LoVo (cell line): ENCODE results near the gene RHOH.

Experiments used
- DNase-seq: peaks from one replicate; pipeline ENCODE4 v3.0.0-alpha.2; 2016; ENCODE audit warnings: low spot score

RHOH gene

DNA sequence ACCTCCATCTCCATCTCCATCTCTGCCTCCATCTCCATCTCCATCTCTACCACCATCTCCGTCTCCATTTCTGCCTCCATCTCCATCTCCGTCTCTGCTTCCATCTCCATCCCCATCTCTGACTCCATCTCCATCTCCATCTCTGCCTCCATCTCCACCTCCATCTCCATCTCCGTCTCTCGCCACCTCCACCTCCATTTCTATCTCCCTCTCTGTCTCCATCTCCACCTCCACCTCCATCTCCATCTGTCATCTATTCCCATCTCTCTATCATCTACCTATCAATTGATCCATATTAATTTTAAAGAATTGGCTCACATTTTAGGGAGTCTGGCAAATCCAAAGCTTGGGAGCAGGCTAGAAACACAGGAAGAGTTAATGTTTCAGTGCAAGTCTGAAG, 98.7 kb downstream of the RHOH start:
- DNase-seq = no peak
